ENCODE data around the gene TTLL11.

Gene TTLL11

GRCh38 chr9:121871431-121872025, 221.6 kb downstream of the TTLL11 start:
- no peak for DNase-seq

GRCh38 chr9:121870271-121870670, 222.8 kb downstream of the TTLL11 start:
- DNase-seq, result no peak

DNA sequence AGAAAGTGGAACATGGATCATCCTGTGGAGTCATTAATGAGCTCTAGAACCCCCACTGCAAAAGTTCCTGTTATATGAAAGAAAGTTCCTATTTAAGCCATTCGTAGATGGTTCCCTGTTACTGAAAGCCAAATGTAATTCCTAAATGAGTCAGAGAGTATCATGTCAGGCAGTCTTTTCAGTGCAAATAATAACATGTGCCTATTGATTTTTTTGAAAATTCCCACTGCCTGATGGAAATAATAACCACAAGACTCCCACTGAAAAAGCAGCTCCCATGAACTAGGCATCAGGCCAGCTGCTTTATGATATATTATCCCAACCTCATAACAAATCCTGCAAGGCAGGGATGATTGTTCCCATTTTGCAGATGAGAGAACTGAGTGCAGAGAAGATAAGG, 224.5 kb downstream of the TTLL11 start:
- no peak for DNase-seq

DNA sequence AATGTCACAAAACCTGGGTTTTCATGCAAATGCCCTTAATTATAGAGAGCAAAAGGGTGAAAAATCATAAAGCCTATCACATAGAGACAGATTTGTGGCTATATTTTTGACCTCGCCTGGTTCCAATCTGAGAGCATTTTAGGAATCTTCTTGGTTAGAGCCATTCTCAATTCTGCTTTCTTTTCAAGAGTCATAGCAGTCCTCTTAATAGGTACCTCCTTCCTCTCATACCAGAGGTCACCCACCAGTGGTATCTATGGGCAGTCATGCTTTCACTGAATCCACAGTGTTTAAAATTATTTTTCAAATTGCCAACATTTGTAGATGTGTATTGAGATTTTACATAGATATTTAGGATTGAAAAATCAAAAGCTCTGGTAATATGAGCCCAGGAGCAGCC, 226.2 kb downstream of the TTLL11 start:
- no peak for DNase-seq

GRCh38 chr9:121865884-121866283, 227.2 kb downstream of the TTLL11 start:
- no peak for DNase-seq

- no peak for DNase-seq
These were observed 228.0 kb downstream of the TTLL11 start for GRCh38 chr9:121865060-121865459.

DNA sequence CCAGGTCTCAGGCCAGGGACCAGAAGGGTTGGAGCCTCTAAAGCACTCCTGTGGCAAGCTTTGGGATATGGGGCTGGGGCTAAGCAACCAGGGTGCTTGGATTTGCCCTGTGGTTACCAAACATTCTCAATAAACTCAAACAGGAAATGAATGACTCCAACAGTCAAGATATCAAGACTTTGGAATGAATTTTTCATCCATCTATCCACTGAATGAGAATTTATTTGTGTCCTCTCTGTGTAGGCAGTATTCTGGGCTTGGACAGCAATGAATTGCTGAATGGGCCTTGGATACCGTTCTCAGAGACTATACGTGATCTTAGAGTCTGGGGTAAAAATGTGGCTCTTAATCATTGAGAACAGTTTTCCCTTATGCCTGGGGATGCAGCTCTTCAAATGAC, 229.2 kb downstream of the TTLL11 start:
- DNase-seq, result no peak

DNA sequence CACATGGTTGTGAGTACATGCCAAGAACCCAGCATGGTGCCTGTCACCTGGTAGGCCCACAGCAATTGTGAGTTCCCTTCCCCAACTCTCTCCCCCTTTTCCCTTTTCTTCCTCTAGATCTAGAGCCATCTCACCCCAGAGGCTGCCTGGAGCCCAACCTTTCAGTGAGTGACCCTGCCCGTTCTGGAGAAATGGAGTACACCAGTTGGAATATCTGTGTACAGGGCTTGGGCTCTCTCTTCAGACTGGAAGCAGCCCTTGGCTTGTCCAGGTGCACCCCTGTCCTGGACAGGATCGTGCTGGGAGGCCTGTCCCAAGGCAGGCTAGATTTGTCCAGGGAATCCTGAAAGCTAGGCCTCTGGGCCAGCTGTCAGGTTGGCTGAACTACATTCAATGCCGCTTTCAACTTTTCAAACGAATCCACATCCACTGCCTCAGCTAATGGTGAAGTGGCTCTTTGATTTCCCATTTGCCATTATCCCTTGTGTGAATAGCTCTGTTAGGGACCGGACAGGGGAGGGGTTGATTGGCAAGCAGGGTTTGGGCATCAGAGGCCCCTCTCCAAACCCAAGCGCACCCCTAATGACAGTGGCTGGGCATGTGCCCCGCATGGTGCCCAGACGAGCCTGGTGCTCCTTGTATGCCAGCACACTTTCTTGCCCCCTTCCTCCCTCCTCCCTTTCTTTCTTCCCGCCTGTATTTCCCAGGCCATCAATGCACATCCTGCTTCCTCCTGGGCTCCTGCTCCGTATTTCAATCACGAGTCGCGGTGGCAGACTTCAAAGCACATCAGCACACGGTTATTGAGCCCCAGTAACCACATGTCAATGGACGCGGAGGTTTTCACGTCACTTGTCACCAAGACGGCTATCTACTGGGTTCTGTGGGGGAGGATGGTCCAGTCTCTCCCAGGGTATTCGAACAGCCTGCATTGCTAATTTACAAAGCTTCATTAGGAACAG, 230.5 kb downstream of the TTLL11 start:
- no peak for DNase-seq

GRCh38 chr9:121861501-121862180, 231.5 kb downstream of the TTLL11 start:
- no peak for DNase-seq

DNA sequence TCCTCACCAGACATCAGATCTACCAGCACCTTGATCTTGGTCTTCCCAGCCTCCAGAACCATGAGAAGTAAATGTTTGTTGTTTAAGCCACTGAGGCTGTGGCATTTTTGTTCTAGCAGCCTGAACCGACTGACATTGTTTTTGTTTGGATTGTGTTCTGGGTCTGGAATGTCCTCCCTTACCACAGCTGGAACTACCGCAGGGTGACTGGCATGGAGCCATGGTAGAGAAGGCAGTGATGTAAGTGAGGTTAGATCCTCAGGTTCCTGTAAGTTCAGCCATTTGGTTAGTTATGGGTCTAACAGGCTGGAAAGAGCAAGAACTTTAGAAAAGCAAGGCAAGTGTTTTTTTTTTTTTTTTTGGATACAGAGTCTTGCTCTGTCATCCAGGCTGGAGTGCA, 232.4 kb downstream of the TTLL11 start:
- no peak for DNase-seq

- no peak for DNase-seq
These were observed 232.9 kb downstream of the TTLL11 start for GRCh38 chr9:121860213-121860612.

- DNase-seq, result no peak
These were observed 233.5 kb downstream of the TTLL11 start for GRCh38 chr9:121859646-121860045.

DNA sequence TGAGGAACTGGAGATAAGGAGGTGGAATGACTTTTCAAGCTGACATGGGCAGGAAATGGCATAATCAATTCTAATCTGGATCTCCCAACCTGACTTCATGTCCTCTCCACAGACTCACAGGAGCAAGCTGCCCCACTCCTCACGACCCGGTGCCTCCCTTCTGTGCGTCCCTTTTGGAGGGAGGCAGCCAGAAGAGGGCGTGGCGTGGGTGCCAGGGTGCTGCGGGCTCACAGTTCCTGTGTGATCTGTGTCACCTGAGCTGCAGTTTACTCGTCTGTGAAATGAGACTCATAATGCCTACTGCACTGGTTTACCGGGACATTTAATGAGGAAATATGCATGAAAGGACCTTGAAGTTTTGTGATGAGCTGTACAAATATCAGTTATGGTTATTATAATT, 234.3 kb downstream of the TTLL11 start:
- DNase-seq, result no peak

GRCh38 chr9:121857928-121858327, 235.2 kb downstream of the TTLL11 start:
- no peak for DNase-seq

DNA sequence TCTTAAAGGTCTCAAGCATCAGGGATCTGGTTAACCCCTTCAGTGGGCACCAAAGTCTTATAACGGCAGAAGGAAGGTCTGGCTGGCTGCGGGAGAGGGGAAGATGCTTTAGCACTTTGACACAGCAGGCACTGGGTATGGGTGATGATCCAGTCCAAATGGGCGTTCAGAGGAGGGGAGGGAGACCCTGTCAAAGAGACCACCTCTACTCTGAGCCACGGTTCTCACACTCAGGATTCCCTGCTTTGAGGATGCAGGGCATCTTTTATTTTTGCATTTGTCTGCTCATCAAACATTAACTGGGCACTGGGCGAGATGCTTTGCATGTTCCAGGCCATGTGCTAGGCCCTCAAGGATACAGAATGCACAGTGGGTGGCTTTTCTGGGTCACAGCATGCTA, 237.6 kb downstream of the TTLL11 start:
- DNase-seq, result no peak

DNA sequence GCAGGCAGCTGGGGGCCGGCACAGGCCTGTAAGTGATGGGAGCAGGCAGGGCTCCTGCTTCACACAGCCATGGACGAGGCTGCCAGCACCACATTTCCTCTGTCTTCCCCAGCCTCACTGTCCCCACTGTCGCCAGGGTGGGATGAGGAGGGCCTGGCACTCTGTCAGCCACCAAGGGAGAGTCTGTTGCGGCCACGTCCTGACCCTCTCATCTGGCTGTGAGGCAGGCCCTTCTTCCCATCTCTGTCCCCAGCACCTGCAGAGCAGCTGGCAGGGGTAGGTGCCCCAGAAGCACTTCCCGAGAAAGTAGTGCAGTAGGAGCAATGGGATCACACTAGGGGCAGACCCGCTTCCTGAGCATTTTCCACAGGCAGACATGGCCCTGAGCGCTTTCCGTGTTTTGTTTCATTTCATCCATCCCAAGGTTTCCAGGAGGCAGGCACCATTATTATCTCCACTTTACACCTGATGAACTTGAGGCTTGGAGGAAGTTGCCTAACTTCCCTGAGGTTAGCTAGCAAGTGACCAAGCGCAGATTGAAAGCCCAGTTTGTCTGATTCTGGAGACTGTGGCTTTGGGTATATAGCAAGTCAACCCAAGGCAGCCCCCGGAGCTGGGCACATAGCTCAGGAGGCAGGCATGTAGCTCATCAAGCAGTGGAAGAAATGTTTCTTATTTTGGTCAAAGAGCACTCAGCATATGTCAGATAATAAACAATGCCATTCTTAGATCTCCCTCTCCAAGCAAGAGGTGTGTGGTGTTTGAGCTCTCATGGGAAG, 239.3 kb downstream of the TTLL11 start:
- DNase-seq, result no peak

- no peak for DNase-seq
These were observed 240.2 kb downstream of the TTLL11 start for GRCh38 chr9:121852651-121853616.

DNA sequence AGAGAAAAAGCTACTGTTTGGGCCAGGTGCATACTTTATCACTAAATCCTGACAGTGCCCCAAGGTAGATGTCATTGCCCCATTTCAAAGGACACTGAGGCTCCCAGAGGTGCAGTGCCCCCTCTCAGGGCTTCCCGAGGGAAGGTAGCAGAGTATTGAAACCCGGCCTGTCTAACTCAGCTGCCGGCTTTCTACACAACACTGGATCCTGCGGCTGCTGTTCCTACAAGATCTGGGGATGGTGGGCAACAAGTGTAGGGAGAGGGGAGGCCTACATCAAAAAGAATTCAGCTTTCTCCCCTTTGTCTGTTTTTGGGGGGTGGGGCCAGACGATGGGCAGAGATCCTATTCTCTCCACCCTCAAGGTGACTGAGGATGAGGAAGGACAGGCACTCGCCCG, 240.9 kb downstream of the TTLL11 start:
- DNase-seq, result no peak

- no peak for DNase-seq
These were observed 241.4 kb downstream of the TTLL11 start for GRCh38 chr9:121851641-121852091.

DNA sequence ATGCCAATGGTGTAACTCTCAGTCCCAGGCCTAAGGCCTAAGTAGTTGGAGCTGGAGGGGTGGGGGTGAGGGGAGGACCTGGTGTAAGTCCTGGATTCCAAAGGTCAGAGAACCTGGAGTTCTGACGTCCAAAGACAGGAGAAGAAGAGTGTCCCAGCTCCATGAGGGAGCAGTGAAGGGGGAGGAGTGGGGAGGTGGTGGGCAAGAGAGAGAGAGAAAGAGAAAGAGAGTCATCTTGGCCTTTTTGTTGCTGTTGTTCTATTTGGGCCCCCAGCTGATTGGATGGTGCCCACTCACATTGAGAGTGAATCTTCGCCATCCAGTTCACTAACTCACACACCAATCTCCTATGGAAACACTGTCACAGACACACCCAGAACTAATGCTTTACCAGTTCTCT, 242.7 kb downstream of the TTLL11 start:
- DNase-seq, result no peak

DNA sequence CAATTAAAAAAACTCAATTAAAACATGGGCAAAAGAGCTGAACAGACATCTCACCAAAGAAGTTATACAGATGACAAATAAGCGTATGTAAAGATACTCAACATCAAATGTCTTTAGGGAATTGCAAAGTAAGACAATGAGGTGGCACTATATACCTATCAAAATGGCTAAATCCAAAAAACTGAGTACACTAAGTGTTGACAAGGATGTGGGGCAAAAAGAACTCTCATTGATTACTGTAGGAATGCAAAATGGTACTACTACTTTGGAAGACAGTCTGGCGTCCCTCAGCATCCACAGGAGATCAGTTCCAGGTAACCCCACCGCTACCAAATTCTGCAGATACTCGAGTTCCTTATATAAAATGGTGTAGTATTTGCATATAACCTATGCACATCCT, 243.6 kb downstream of the TTLL11 start:
- DNase-seq, result no peak

DNA sequence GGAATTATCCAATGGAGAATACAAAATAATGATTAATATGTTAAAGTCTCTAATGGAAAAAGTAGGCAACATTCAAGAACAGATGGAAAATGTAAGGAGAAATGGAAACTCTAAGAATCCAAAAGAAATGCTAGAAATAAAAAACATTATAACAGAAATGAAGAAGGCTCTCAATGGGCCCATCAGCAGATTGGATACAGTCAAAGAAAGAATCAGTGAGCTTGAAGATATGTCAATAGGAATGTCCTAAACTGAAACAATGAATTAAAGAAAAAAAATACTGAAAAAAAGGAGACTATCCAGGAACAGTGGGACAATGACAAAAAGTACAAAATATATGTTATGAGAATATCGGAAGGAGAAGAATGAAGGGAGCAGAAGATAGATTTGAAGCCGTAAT, 248.5 kb downstream of the TTLL11 start:
- DNase-seq, result no peak

Data from stimulated activated CD4-positive, alpha-beta T cell treated with anti-CD3 and anti-CD28 coated beads, Interleukin-1b, Interleukin-23, amount 100 ng/mL, for 48 hours (primary cell).